ENCODE measurements around the gene CCDC30. TPM values are rescaled to one million over a fixed set of nuclear protein-coding genes. Genes with fewer than 3 reads are reported as not detected.
A peak's percentile ranks its signal among the peaks of the same experiment; 100 is the strongest.

Gene CCDC30
- total RNA-seq, 4 donors from 2014 or later: 0.75 to 3.7 (median 1.7) TPM

DNA sequence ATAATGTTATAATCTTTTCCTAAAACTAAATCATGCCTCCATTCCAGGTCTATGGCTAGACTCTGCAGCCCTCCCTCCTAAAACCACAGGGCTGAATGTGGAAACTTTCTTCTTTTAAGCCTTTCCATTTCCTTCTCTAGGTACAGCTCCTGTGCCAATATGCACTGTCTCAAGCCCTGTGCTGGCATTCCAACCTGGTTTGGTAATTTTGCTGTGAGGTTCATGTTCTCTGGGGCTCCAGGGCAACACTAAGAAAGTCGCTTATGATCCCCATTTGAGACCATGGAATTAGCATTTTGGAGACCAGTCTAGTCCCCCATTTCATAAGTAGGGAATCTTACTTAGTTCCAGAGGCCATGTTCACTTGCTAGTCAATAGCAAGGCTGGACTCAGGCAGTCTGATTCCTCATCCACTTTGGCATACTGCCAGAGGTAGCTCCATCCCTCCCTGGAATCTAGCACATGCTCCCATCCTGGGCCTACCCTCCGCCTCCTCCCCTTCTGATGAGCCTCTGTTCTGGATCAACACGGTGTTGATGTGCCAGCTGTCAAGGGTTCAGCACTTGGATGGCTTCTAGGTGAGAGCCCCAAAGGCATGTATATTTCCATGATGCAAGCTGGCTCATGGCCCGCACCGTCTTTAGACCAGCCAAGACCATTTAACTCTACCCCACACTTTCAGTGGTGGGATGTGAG is 43.8 kb upstream of the CCDC30 start:
- Histone ChIP-seq H3K36me3 (no peaks in the 10 kb centered on the region), H3K4me3 (no peak overlapping the region), H3K9me3 (no peaks in the 10 kb centered on the region), H3K27ac (peak overlapping the region; percentile 28 to 74 (median 66)), H3K4me1 (peaks cover 0 to 20% (median 11%) of the 10 kb centered on the region in 4 donors), H3K27me3 (no peaks in the 10 kb centered on the region)
- 50 to 79% methylated on average over 2 to 5 of the region's 5 CpGs for WGBS, 2 donors (ENCODE audit: low coverage in 1 of 2)
- peak; percentile 22 for DNase-seq
- intact Hi-C loops (cut with DNase I; ENCODE audit: low total_unique reads): no loop called here
- in situ Hi-C loops (cut with MboI; ENCODE audit: low pct_ligation_motif_present in 1 of 4, low pct_unique_long_range_greater_than_20kb in 1 of 4, low sequenced_read_pairs in 3 of 4): no loop called here
- no peak for TF ChIP-seq POLR2A (IDR thresholded peaks at IDR 0.05)
- TF ChIP-seq, protein P1, sequence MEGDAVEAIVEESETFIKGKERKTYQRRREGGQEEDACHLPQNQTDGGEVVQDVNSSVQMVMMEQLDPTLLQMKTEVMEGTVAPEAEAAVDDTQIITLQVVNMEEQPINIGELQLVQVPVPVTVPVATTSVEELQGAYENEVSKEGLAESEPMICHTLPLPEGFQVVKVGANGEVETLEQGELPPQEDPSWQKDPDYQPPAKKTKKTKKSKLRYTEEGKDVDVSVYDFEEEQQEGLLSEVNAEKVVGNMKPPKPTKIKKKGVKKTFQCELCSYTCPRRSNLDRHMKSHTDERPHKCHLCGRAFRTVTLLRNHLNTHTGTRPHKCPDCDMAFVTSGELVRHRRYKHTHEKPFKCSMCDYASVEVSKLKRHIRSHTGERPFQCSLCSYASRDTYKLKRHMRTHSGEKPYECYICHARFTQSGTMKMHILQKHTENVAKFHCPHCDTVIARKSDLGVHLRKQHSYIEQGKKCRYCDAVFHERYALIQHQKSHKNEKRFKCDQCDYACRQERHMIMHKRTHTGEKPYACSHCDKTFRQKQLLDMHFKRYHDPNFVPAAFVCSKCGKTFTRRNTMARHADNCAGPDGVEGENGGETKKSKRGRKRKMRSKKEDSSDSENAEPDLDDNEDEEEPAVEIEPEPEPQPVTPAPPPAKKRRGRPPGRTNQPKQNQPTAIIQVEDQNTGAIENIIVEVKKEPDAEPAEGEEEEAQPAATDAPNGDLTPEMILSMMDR (IDR thresholded peaks at IDR 0.05): no peak
- TF ChIP-seq POLR2AphosphoS5 (IDR thresholded peaks at IDR 0.05): peak; percentile 50 to 90 (median 65)

DNA sequence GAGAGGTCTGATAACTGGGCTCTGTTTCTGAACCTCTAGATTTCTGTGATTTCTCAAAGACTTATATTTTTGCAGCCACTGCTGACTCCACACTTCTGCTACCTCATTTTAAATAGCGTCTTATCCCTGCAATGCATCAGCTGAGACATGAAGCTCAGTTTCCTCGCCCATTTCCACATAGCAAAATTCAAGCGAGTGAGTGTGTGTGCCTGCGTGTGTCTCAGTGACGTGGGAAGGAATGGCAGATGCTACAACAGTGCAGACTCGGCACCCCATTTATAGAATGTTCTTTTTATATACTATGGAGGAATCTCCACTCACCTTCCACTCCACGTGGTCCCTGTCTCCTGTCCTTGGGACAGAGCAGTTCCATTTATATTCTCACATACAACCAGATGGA is 43.0 kb upstream of the CCDC30 start:
- Histone ChIP-seq H3K4me3 (no peak overlapping the region), H3K27me3 (no peaks in the 10 kb centered on the region), H3K9me3 (no peaks in the 10 kb centered on the region), H3K27ac (peak overlapping the region; percentile 28 to 74 (median 66)), H3K4me1 (peaks cover 0 to 20% (median 11%) of the 10 kb centered on the region in 4 donors), H3K36me3 (no peaks in the 10 kb centered on the region)
- in situ Hi-C loops (cut with MboI; ENCODE audit: low pct_ligation_motif_present in 1 of 4, low pct_unique_long_range_greater_than_20kb in 1 of 4, low sequenced_read_pairs in 3 of 4): no loop called here
- WGBS, 2 donors (ENCODE audit: low coverage in 1 of 2): 83% methylated on average over 7 of the region's 7 CpGs; no CpG with 5 or more reads in 1 of the 2 donors
- DNase-seq: no peak
- TF ChIP-seq POLR2AphosphoS5 (IDR thresholded peaks at IDR 0.05) (peak in 2 of 3 donors; percentile 43 to 51), POLR2A (IDR thresholded peaks at IDR 0.05) (no peak)
- intact Hi-C loops (cut with DNase I; ENCODE audit: low total_unique reads): no loop called here

DNA sequence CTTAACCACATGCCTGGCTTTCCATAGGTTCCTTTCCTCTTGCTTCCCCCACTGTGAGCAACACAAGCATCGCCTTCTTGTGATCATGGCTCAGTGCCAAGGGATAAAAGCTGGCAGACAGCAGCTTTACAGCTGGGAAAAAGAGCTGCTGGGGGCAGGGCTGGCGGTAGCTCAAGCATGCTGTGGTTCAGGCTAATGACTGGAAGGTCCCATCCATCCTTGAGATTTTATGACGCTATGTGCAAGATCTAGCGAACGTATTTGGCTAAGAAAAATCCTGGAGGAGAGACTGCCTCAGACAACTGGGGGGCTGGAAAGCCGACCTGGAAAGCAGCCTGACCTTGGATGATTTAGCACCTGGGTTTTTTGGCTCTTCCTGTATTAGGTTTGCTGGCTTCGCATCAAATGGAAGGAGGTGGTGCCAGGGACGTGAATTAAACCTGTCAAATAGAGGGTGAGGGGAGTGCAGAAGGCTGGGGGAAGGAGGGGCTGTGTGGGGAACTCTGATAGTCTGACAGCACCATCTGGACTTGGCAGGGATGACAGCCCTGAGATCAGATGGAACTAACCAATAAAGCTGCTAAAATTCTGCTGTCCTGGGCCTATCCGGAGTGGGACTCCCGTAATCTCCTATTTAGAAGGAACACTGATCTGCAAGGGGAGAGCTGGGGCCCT is 42.0 kb upstream of the CCDC30 start:
- in situ Hi-C loops (cut with MboI; ENCODE audit: low pct_ligation_motif_present in 1 of 4, low pct_unique_long_range_greater_than_20kb in 1 of 4, low sequenced_read_pairs in 3 of 4) (no loop called here), intact Hi-C loops (cut with DNase I; ENCODE audit: low total_unique reads) (no loop called here)
- peak; percentile 58 for DNase-seq
- peaks cover 0 to 20% (median 11%) of the 10 kb centered on the region in 4 donors for H3K4me1 ChIP-seq
- no peaks in the 10 kb centered on the region for H3K27me3 ChIP-seq
- H3K4me3 ChIP-seq: no peak overlapping the region
- H3K9me3 ChIP-seq: no peaks in the 10 kb centered on the region
- peak in 2 of 3 donors; percentile 62 to 76 for TF ChIP-seq POLR2AphosphoS5 (IDR thresholded peaks at IDR 0.05)
- no peak for TF ChIP-seq POLR2A (IDR thresholded peaks at IDR 0.05)
- peak overlapping the region; percentile 28 to 74 (median 66) for H3K27ac ChIP-seq
- H3K36me3 ChIP-seq: no peaks in the 10 kb centered on the region
- WGBS, 2 donors (ENCODE audit: low coverage in 1 of 2): 17 to 29% methylated on average over 4 to 10 of the region's 10 CpGs

DNA sequence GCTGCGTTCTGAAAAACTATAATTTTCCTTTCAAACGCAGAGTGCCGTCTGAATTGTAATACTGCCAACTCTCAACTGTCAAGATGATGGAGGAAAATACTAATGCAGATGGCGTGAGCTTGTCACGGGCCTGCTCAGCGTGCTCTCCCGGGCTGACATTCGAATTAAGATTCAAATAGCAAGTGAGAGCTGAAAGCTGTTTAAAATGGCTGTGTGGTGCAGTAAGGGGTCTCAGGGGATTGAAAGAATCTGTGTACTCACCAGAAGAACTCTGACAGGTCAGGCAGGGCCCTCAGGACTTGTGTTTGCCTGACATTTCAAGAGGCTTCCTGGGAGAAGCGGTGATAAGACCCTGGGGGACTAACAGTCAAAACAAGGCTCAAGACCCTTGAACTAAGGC is 40.3 kb upstream of the CCDC30 start:
- Histone ChIP-seq H3K27me3 (no peaks in the 10 kb centered on the region), H3K9me3 (no peaks in the 10 kb centered on the region), H3K4me1 (peaks cover 0 to 20% (median 11%) of the 10 kb centered on the region in 4 donors), H3K4me3 (no peak overlapping the region), H3K36me3 (no peaks in the 10 kb centered on the region), H3K27ac (no peak overlapping the region)
- no peak for TF ChIP-seq POLR2A (IDR thresholded peaks at IDR 0.05)
- TF ChIP-seq POLR2AphosphoS5 (IDR thresholded peaks at IDR 0.05): no peak
- TF ChIP-seq EP300 (IDR thresholded peaks at IDR 0.05; ENCODE audit: low read depth): no peak
- TF ChIP-seq, protein P1 (IDR thresholded peaks at IDR 0.05): no peak
- intact Hi-C loops (cut with DNase I; ENCODE audit: low total_unique reads) (no loop called here), in situ Hi-C loops (cut with MboI; ENCODE audit: low pct_ligation_motif_present in 1 of 4, low pct_unique_long_range_greater_than_20kb in 1 of 4, low sequenced_read_pairs in 3 of 4) (no loop called here)
- no peak for DNase-seq
- 68 to 72% methylated on average over 8 to 9 of the region's 9 CpGs for WGBS, 2 donors (ENCODE audit: low coverage in 1 of 2)

DNA sequence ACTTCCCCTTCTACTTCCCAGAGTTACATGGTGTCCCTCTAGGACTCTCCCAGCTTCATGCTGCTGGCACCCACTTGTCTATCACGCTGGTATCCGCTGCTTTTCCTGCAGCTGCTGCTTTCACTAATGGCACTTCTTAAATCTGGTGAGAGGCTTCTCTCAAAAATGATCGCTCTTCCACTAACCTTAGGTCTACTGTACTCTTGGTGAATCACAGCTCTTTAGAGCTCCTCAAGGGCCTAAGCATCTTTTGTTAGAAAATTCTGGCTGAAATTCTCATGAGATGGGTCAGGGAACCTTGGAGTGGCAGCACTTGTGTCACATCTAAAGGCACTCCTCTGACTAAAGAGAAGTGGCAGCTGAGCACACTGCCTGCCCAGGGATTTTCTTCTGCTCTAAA is 39.4 kb upstream of the CCDC30 start:
- H3K27me3 ChIP-seq: no peaks in the 10 kb centered on the region
- H3K4me3 ChIP-seq: no peak overlapping the region
- intact Hi-C loops (cut with DNase I; ENCODE audit: low total_unique reads) (no loop called here), in situ Hi-C loops (cut with MboI; ENCODE audit: low pct_ligation_motif_present in 1 of 4, low pct_unique_long_range_greater_than_20kb in 1 of 4, low sequenced_read_pairs in 3 of 4) (no loop called here)
- H3K36me3 ChIP-seq: no peaks in the 10 kb centered on the region
- H3K9me3 ChIP-seq: no peaks in the 10 kb centered on the region
- TF ChIP-seq POLR2A (IDR thresholded peaks at IDR 0.05) (no peak), POLR2AphosphoS5 (IDR thresholded peaks at IDR 0.05) (no peak)
- peaks cover 0 to 20% (median 11%) of the 10 kb centered on the region in 4 donors for H3K4me1 ChIP-seq
- no peak overlapping the region for H3K27ac ChIP-seq
- no peak for DNase-seq
- 84 to 94% methylated on average over 3 of the region's 3 CpGs for WGBS, 2 donors (ENCODE audit: low coverage in 1 of 2)

Measured in transverse colon (tissue), 4 donors.